Tibial nerve (tissue), 3 donors: ENCODE results near the gene MAP3K20.

Source experiments
- POLR2A ChIP-seq, 2 donors: fragments of 450-650 bp; IDR thresholded peaks; one replicate each; pipeline ENCODE4 v1.6.1; 2017; ENCODE audit warnings: antibody characterized with exemption in 2 of 2, mild to moderate bottlenecking in 2 of 2, moderate library complexity in 2 of 2
- TF ChIP-seq, protein P1 (sequence below), 5 experiments: fragments of 200-600 bp in 3 of 5; fragments of 450-650 bp in 2 of 5; sonication (generic) in 3 of 5; IDR thresholded peaks; one replicate each; pipeline ENCODE4 v1.5.1; 2016 to 2019; ENCODE audit warnings: antibody characterized with exemption in 5 of 5, mild to moderate bottlenecking in 3 of 5, moderate library complexity in 2 of 5

DNA sequence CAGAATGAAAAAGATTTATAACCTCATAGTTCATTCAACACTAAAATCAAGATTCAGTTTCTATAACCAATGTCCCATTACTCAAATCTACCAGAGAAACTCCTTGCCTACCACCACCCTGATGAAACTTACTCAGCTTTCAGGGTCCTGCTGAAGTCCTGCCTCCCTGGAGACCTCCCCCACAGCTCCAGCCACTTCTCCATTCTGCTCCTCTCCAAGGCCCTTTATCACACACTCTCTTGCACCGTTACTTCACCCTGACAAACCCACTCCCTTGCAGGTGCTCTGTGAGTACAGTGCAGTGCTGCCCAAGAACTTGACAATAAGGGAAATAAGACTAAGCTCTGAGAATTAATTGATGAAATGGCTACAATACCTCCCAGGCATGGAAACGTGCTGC is 195.5 kb downstream of the MAP3K20 start:
- TF ChIP-seq, protein P1, sequence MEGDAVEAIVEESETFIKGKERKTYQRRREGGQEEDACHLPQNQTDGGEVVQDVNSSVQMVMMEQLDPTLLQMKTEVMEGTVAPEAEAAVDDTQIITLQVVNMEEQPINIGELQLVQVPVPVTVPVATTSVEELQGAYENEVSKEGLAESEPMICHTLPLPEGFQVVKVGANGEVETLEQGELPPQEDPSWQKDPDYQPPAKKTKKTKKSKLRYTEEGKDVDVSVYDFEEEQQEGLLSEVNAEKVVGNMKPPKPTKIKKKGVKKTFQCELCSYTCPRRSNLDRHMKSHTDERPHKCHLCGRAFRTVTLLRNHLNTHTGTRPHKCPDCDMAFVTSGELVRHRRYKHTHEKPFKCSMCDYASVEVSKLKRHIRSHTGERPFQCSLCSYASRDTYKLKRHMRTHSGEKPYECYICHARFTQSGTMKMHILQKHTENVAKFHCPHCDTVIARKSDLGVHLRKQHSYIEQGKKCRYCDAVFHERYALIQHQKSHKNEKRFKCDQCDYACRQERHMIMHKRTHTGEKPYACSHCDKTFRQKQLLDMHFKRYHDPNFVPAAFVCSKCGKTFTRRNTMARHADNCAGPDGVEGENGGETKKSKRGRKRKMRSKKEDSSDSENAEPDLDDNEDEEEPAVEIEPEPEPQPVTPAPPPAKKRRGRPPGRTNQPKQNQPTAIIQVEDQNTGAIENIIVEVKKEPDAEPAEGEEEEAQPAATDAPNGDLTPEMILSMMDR (IDR thresholded peaks at IDR 0.05), result no peak
- TF ChIP-seq POLR2A (IDR thresholded peaks at IDR 0.05), result no peak
